ENCODE results near the gene ASB18.

DNA sequence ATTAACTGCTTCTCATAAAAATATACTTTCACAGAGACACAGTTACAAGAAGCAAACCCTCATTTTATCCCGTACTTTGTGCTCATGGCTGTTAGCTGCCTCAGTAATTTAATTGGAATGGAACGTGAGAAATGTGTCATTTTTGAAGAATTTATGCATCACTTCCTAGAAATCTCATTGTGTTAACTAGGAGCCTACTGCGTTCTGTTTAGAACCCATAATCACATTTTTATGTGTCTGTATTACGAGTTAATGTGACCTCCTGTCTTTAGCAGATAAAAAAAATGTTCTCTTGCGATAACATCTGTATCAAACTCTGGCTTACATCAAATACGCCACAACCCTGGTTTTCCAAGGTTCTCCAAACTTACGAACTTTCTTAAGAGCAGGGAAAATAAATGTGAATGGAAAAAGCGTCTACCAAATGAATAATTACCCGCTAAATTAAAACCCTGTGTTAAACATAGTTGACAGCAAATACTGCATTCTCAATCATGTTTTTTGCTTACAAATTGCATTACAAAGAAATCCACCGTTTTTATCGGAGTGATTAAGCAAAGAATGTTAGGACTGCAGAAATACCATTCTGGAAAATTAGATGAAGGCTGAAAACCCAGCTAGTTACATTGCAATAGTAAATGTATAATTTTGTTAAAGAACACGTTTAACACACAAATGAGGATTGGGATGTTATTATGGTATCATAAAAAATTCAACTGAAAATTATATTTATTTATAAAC lies 84.0 kb downstream of the ASB18 start:
- TF ChIP-seq, protein P1, sequence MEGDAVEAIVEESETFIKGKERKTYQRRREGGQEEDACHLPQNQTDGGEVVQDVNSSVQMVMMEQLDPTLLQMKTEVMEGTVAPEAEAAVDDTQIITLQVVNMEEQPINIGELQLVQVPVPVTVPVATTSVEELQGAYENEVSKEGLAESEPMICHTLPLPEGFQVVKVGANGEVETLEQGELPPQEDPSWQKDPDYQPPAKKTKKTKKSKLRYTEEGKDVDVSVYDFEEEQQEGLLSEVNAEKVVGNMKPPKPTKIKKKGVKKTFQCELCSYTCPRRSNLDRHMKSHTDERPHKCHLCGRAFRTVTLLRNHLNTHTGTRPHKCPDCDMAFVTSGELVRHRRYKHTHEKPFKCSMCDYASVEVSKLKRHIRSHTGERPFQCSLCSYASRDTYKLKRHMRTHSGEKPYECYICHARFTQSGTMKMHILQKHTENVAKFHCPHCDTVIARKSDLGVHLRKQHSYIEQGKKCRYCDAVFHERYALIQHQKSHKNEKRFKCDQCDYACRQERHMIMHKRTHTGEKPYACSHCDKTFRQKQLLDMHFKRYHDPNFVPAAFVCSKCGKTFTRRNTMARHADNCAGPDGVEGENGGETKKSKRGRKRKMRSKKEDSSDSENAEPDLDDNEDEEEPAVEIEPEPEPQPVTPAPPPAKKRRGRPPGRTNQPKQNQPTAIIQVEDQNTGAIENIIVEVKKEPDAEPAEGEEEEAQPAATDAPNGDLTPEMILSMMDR (IDR thresholded peaks at IDR 0.05) = no peak
- TF ChIP-seq POLR2A (IDR thresholded peaks at IDR 0.05) = no peak

All from Peyer's patch (tissue), 4 donors.